K562 (cell line): Measurements from ENCODE around the gene ERBB4.

Experiments
- GATAD2A ChIP-seq: fragments of 450-650 bp; IDR thresholded peaks from 2 replicates; pipeline ENCODE4 v1.6.1; 2017
- ZZZ3 ChIP-seq: fragments of 450-650 bp; IDR thresholded peaks from 2 replicates; pipeline ENCODE4 v1.6.1; 2016; ENCODE audit warnings: antibody characterized with exemption, mild to moderate bottlenecking, moderate library complexity

GRCh38 chr2:212537726-212538304 lies 787 bp downstream of the ERBB4 start:
- TF ChIP-seq GATAD2A, result no peak
- no peak for TF ChIP-seq ZZZ3
